H1 (cell line): ENCODE results near the gene ANGPTL8. TPM values are rescaled to one million over a fixed set of nuclear protein-coding genes. Genes with fewer than 3 reads are reported as not detected.

Source experiments
- CTCF ChIA-PET: fragments of 300-600 bp; sonication (Branson Sonifier 250); formaldehyde crosslinking; loops from one replicate; lab custom pipeline; 2021; ENCODE audit not compliant: partially characterized antibody; lab: Charles Lee
- POLR2A ChIA-PET: fragments of 300-600 bp; sonication (Branson Sonifier 250); formaldehyde crosslinking; loops from one replicate; lab custom pipeline; 2021; ENCODE audit warnings: inconsistent platforms; ENCODE audit not compliant: partially characterized antibody; lab: Charles Lee
- DNase-seq, 2 experiments: peaks; one replicate each; pipeline versions ENCODE4 v3.0.0 to v3.0.0-alpha.2; 2010 to 2022; ENCODE audit warnings: low spot score in 2 of 2, low read depth in 1 of 2, mixed read lengths in 1 of 2
- FAIRE-seq: peaks from 2 replicates; lab custom pipeline; 2011; peaks lifted over from hg19 to GRCh38; lab: Jason Lieb, UNC
- H2AFZ ChIP-seq: 2 replicates; pipeline ENCODE4 v1.8.1; 2012; ENCODE audit warnings: low read length, inconsistent platforms
- H2AK5ac ChIP-seq: 2 replicates; pipeline ENCODE4 v1.6.1; 2013; ENCODE audit warnings: low read depth, low read length
- H2BK120ac ChIP-seq: replicated peaks from 2 replicates; pipeline ENCODE3; 2013; ENCODE audit warnings: low read depth, low read length, inconsistent platforms
- H2BK12ac ChIP-seq: 2 replicates; pipeline ENCODE4 v1.6.1; 2013; ENCODE audit warnings: low read depth, low read length
- H2BK15ac ChIP-seq: 2 replicates; pipeline ENCODE4 v1.6.1; 2013; ENCODE audit warnings: low read length
- H2BK20ac ChIP-seq: 2 replicates; pipeline ENCODE4 v1.6.1; 2013; ENCODE audit warnings: low read length
- H2BK5ac ChIP-seq: 2 replicates; pipeline ENCODE4 v1.6.1; 2013; ENCODE audit warnings: low read depth, low read length
- H3K14ac ChIP-seq: 2 replicates; pipeline ENCODE4 v1.6.1; 2013; ENCODE audit warnings: inconsistent platforms; ENCODE audit not compliant: insufficient read length
- H3K18ac ChIP-seq: 2 replicates; pipeline ENCODE4 v1.6.1; 2013; ENCODE audit warnings: low read length; ENCODE audit errors: extremely low read depth
- H3K23ac ChIP-seq: 2 replicates; pipeline ENCODE4 v1.6.1; 2013; ENCODE audit warnings: inconsistent platforms; ENCODE audit not compliant: insufficient read length
- H3K23me2 ChIP-seq: 2 replicates; pipeline ENCODE4 v1.6.1; 2013; ENCODE audit warnings: low read depth, low read length
- H3K27ac ChIP-seq: 2 replicates; pipeline ENCODE4 v1.6.1; 2011; ENCODE audit warnings: low read depth, low read length, inconsistent platforms
- H3K27me3 ChIP-seq, 4 experiments: replicated peaks in 1 of 4; 1 replicate in 1 of 4; 2 replicates in 3 of 4; pipeline versions ENCODE4 v1.6.1 to v1.8.1; 2011 to 2013; ENCODE audit warnings: low read length in 3 of 4, mild to moderate bottlenecking in 3 of 4, inconsistent platforms in 2 of 4, mixed read lengths in 2 of 4, moderate library complexity in 1 of 4; ENCODE audit not compliant: control insufficient read depth in 3 of 4, insufficient read depth in 3 of 4; ENCODE audit errors: extremely low read depth in 1 of 4
- H3K36me3 ChIP-seq, 4 experiments: 2 replicates each; pipeline versions ENCODE4 v1.6.1 to v1.8.1; 2011 to 2013; ENCODE audit warnings: mild to moderate bottlenecking in 4 of 4, low read length in 3 of 4, moderate library complexity in 2 of 4, control low read depth in 1 of 4, inconsistent platforms in 1 of 4; ENCODE audit not compliant: insufficient read depth in 4 of 4, control insufficient read depth in 2 of 4
- H3K4ac ChIP-seq: replicated peaks from 2 replicates; pipeline ENCODE3; 2013; ENCODE audit warnings: low read length, low read depth, mixed read lengths, inconsistent platforms; ENCODE audit not compliant: insufficient read length
- H3K4me1 ChIP-seq, 4 experiments: replicated peaks in 1 of 4; 1 replicate in 1 of 4; 2 replicates in 3 of 4; pipeline versions ENCODE4 v1.6.1 to v1.8.1; 2011 to 2013; ENCODE audit warnings: low read length in 3 of 4, inconsistent platforms in 2 of 4, mixed read lengths in 1 of 4; ENCODE audit not compliant: insufficient read depth in 4 of 4, control insufficient read depth in 3 of 4
- H3K4me2 ChIP-seq, 2 experiments: 2 replicates each; pipeline versions ENCODE4 v1.6.1 to v1.8.1; 2011 to 2013; ENCODE audit warnings: low read depth in 2 of 2, low read length in 2 of 2, control low read depth in 1 of 2, inconsistent platforms in 1 of 2, mild to moderate bottlenecking in 1 of 2; ENCODE audit not compliant: insufficient read depth in 1 of 2
- H3K4me3 ChIP-seq, 4 experiments: fragments of 200-600, 300-600 bp in 1 of 4; sonication (generic), shearing (Covaris generic), sonication (Bioruptor Twin) in 1 of 4; 2 replicates each; pipeline versions ENCODE4 v1.5.1 to v1.8.1; 2011 to 2016; ENCODE audit warnings: low read length in 4 of 4, low read depth in 3 of 4, control low read depth in 2 of 4, inconsistent platforms in 2 of 4, mild to moderate bottlenecking in 2 of 4, mixed read lengths in 1 of 4, moderate library complexity in 1 of 4; ENCODE audit not compliant: insufficient read depth in 2 of 4; ENCODE audit errors: extremely low read depth in 1 of 4
- H3K56ac ChIP-seq: replicated peaks from 2 replicates; pipeline ENCODE3; 2013; ENCODE audit warnings: low read depth, mild to moderate bottlenecking, mixed read lengths, low read length, inconsistent platforms; ENCODE audit not compliant: insufficient read length
- H3K79me1 ChIP-seq: 2 replicates; pipeline ENCODE4 v1.6.1; 2013; ENCODE audit warnings: low read depth, low read length, control low read depth
- H3K79me2 ChIP-seq, 2 experiments: 2 replicates each; pipeline versions ENCODE4 v1.6.1 to v1.8.1; 2012 to 2013; ENCODE audit warnings: low read length in 2 of 2, mild to moderate bottlenecking in 2 of 2, inconsistent platforms in 1 of 2; ENCODE audit not compliant: insufficient read depth in 2 of 2, control insufficient read depth in 1 of 2
- H3K9ac ChIP-seq, 4 experiments: replicated peaks in 1 of 4; 1 replicate in 1 of 4; 2 replicates in 3 of 4; pipeline versions ENCODE4 v1.6.1 to v1.8.1; 2011 to 2013; ENCODE audit warnings: low read depth in 3 of 4, low read length in 3 of 4, control low read depth in 2 of 4, mild to moderate bottlenecking in 2 of 4, moderate library complexity in 2 of 4, inconsistent platforms in 1 of 4; ENCODE audit errors: extremely low read depth in 1 of 4
- H3K9me3 ChIP-seq, 2 experiments: 2 replicates each; pipeline versions ENCODE4 v1.6.1 to v1.8.1; 2012 to 2013; ENCODE audit warnings: mild to moderate bottlenecking in 2 of 2, moderate library complexity in 2 of 2, control low read depth in 1 of 2, inconsistent platforms in 1 of 2, low read depth in 1 of 2, low read length in 1 of 2, mixed read lengths in 1 of 2; ENCODE audit not compliant: insufficient read depth in 2 of 2
- H4K20me1 ChIP-seq, 2 experiments: replicated peaks in 1 of 2; 2 replicates each; pipeline versions ENCODE3 to v1.8.1; 2011 to 2013; ENCODE audit warnings: inconsistent platforms in 2 of 2, low read length in 2 of 2, mild to moderate bottlenecking in 1 of 2; ENCODE audit not compliant: insufficient read depth in 2 of 2, control insufficient read depth in 1 of 2
- H4K5ac ChIP-seq: 2 replicates; pipeline ENCODE4 v1.6.1; 2013; ENCODE audit warnings: low read length, low read depth, mixed read lengths, inconsistent platforms; ENCODE audit not compliant: insufficient read length
- H4K8ac ChIP-seq: 2 replicates; pipeline ENCODE4 v1.8.0; 2013; ENCODE audit warnings: mild to moderate bottlenecking, moderate library complexity, low read length, inconsistent platforms; ENCODE audit not compliant: insufficient read depth; ENCODE audit errors: extremely low read depth
- H4K91ac ChIP-seq: replicated peaks from 2 replicates; pipeline ENCODE3; 2013; ENCODE audit warnings: low read length, mixed read lengths, inconsistent platforms; ENCODE audit not compliant: insufficient read length
- CBX8 ChIP-seq: fragments of 300-800, 300-1000 bp; sonication (generic); IDR thresholded peaks from 2 replicates; pipeline ENCODE4 v1.7.1; 2016; ENCODE audit warnings: low read depth, low read length, borderline replicate concordance
- GABPA ChIP-seq: IDR thresholded peaks from 2 replicates; pipeline ENCODE4 v1.6.1; 2011; ENCODE audit warnings: mild to moderate bottlenecking, low read length, moderate library complexity, borderline replicate concordance; ENCODE audit not compliant: insufficient read depth
- MAX ChIP-seq: IDR thresholded peaks from 2 replicates; pipeline ENCODE4 v1.6.1; 2012; ENCODE audit warnings: inconsistent platforms
- PHF8 ChIP-seq: fragments of 200-600 bp; sonication (generic); conservative IDR thresholded peaks from 2 replicates; pipeline ENCODE4 v1.7.1; 2012; ENCODE audit warnings: low read depth, mild to moderate bottlenecking, inconsistent platforms, low read length, moderate library complexity
- RBBP5 ChIP-seq: IDR thresholded peaks from 2 replicates; pipeline ENCODE4 v1.7.1; 2012; ENCODE audit warnings: low read depth, mild to moderate bottlenecking, inconsistent platforms, low read length, moderate library complexity, borderline replicate concordance
- TCF12 ChIP-seq: IDR thresholded peaks from 2 replicates; pipeline ENCODE4 v1.6.1; 2011; ENCODE audit warnings: low read depth, mild to moderate bottlenecking, low read length
- WGBS, 2 experiments: shearing (Covaris generic) in 1 of 2; methylation state at CpG; one replicate each; pipeline versions ENCODE4 v1.1.6 to v1.1.7; 2013 to 2015; ENCODE audit warnings: low lambda C conversion rate in 2 of 2, mixed read lengths in 2 of 2, inconsistent platforms in 1 of 2, low coverage in 1 of 2, missing lambda C conversion rate in 1 of 2; ENCODE audit not compliant: insufficient replicate concordance in 2 of 2, insufficient coverage in 1 of 2, insufficient read length in 1 of 2; ENCODE audit errors: extremely low coverage in 1 of 2, missing lambda C conversion rate in 1 of 2; 5-methylcytosine and 5-hydroxymethylcytosine counted together
- polyA plus RNA-seq, 7 experiments: library from polyadenylated mRNA; depleted of rRNA in 3 of 7; stranded (reverse) in 5 of 7; unstranded in 2 of 7; fragments of >200 nt in 5 of 7; fragments of 200-250 nt in 2 of 7; gene quantifications; 1 replicate in 5 of 7; 2 replicates in 1 of 7; 4 replicates in 1 of 7; pipeline versions ENCODE4 v1.2.1 to v1.2.3, GENCODE V29; 2011 to 2013; ENCODE audit warnings: missing spikeins in 2 of 7, mixed read lengths in 2 of 7
- total RNA-seq: library from RNA; stranded (reverse); fragmentation: NEBNext Ultra II Directional; extraction: Animal tissue kit (Norgen Biotek cat#: 25700); gene quantifications from 2 replicates; pipeline ENCODE4 v1.2.1, GENCODE V29; 2021

The ANGPTL8 gene
- total and polyA plus RNA-seq, 2 of the 8 experiments (the other 6 are each of a cell fraction or from before 2014, with no cell fraction given), result not detected

- Histone ChIP-seq H4K20me1 (no peaks in the 10 kb centered on the region), H2BK20ac (no peak overlapping the region), H2BK120ac (no peak overlapping the region), H2AFZ (no peak overlapping the region), H3K23ac (no peak overlapping the region), H2BK12ac (no peak overlapping the region), H3K56ac (no peak overlapping the region), H2BK15ac (no peak overlapping the region), H3K14ac (no peak overlapping the region), H3K36me3 (no peaks in the 10 kb centered on the region), H3K9me3 (peaks cover 0 to 11% of the 10 kb centered on the region in 2 experiments; a peak in 1 of 4 replicates), H3K4me1 (peaks cover 0 to 4% (median 2%) of the 10 kb centered on the region in 4 experiments; a peak in 4 of 7 replicates), H3K27me3 (no peaks in the 10 kb centered on the region), H3K79me2 (no peaks in the 10 kb centered on the region), H2AK5ac (no peak overlapping the region), H3K27ac (no peak overlapping the region), H3K79me1 (no peaks in the 10 kb centered on the region), H2BK5ac (no peak overlapping the region), H3K4me2 (no peak overlapping the region), H3K18ac (no peak overlapping the region), H4K91ac (no peak overlapping the region), H3K23me2 (no peaks in the 10 kb centered on the region), H3K4ac (no peak overlapping the region), H3K9ac (no peak overlapping the region), H3K4me3 (no peak overlapping the region), H4K5ac (no peak overlapping the region), H4K8ac (no peak overlapping the region)
- 79% methylated on average over 2 of the region's 2 CpGs; no CpG with 5 or more reads in 1 of the 2 experiments for WGBS, 2 experiments
- DNase-seq (no peak), FAIRE-seq (no peak)
- ChIA-PET CTCF (interaction anchor here (0.7 to 3.9 kb wide), 8 partner anchors 9 to 209 kb away, joined by 3 to 16 read pairs (median 3); partner anchors contain the start of gene EPOR), POLR2A (interaction anchor here (1.9 kb wide), 1 partner anchor 10 kb away, joined by 5 read pairs; the partner anchor contains the start of gene DOCK6)
- TF ChIP-seq TCF12 (no peak), CBX8 (no peak), RBBP5 (no peak), PHF8 (no peak), MAX (no peak), GABPA (no peak)
These were observed 33.9 kb downstream of the ANGPTL8 start for GRCh38 chr19:11273296-11273695.
